Eye (tissue), 1 donor: ENCODE results near the gene ZFYVE19.

Experiments
- DNase-seq: peaks from one replicate; pipeline ENCODE4 v3.0.0-alpha.2; 2015

ZFYVE19 gene

GRCh38 chr15:40807028-40807887 lies at the start of gene ZFYVE19, which contains the start of gene DNAJC17:
TSS of gene ZFYVE19 (plus strand) at chr15:40807089. CDS start at chr15:40807590, 501 bp downstream.
TSS of gene DNAJC17 (minus strand) at chr15:40807473. CDS start at chr15:40807446, 27 bp downstream.
- DNase-seq: peak; percentile 99

DNA sequence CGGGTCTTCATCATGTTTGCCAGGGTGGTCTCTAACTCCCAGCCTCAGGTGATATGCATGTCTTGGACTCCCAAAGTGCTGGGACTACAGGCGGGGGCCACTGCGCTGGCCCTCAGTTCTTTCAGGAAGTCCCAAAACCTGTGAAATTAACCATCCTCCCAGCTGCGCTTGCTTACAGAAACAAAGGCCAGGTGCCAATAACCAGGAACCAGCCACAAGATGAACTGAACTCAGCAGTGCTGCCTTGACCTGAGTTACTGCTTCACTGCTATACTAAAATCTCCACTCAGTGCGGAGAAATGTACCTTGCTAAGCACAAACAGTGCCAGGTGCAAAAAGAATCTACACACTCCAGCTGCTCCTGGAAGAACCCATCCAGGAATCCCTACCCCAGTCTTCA lies 46.9 kb upstream of the ZFYVE19 start:
- DNase-seq: no peak

DNA sequence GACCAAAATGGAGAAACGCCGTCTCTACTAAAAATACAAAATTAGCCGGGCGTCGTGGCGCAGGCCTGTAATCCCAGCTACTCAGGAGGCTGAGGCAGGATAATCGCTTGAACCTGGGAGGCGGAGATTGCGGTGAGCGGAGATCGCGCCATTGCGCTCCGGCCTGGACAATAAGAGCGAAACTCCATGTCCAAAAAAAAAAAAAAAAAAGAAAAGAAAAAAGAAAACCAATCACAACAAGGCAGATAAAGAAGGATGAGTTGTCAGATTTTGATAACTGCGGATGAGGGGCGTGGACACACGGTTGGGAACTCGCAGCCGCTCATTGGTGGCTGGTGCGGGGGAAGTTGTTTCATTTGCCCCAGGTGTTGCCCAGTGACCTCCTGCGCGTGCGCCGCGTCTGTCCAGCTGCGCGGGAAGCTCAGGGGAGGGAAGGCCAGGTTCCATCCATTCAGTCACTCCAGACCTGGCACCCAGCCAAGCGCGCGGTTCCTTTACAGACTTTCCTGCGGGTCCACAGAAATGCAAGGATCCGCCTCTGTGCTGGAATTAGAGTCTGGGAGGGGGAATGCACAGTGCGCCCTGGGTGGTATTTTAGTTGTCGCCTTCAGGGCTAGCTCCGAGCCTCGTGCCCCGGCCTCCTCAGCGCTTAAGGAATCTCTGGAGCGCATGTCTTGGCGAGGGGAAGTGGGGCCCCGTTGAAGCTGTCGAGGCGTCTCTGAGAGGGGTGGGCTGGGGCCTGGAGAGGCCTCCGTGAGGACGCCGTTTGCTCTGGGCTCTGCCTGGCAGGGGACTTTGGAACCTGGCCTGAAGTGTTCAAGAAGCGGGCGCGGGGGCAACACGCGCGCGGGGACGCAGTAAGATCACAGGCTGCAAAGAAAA lies 43.7 kb upstream of the ZFYVE19 start:
- DNase-seq: peak; percentile 88

DNA sequence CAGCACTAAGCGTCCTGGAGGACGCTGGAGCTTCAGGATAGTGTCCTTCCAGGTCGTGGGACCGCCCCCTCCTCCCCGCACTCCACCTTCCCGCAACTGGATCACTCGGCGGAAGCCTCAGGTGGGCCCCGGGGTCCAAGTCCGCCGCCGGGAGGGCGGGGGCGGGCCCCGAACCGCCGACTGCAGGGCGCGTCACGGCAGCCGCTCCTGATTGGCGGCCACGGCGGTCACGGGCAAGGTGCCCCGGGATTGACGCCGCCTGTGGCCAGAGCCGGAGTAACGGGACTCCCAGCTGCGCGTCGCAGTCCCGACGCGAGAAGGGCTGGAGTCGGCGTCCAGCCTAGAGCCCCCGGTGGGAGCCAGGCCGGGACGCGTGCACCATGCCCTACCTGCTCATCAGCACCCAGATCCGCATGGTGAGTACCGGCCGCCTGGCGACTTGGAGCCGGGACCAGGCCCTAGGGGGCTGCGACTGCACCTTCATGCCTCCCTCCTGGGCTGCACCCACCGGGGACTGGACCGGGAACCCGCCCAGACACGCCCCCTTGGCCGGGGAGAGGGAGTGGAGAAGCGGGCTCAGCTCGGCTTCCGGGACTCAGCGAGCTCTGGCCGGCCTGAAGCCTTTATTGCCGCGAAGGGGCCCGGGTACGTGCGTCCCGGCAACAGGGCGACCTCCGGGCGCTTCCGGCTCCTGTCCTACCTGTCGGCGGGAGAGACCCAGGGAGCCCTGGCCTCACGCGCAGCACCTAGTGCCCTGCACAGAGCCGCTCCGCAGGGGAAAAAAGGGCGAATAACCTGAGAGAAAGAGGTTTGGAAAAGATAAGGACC lies 42.9 kb upstream of the ZFYVE19 start, which contains the start of gene GCHFR:
GCHFR (plus strand) TSS at position 268 of the 828 bp plus-strand sequence; CDS start at position 381, 113 bp downstream.
- DNase-seq: peak; percentile 85

GRCh38 chr15:40764629-40765103 lies 42.2 kb upstream of the ZFYVE19 start:
- DNase-seq: peak; percentile 63

- DNase-seq: peak; percentile 75
Observed at GRCh38 chr15:40766194-40766815, 40.6 kb upstream of the ZFYVE19 start.

- peak; percentile 36 for DNase-seq
Observed at GRCh38 chr15:40766906-40767837, 39.7 kb upstream of the ZFYVE19 start.

GRCh38 chr15:40767838-40768500 lies 38.9 kb upstream of the ZFYVE19 start:
- DNase-seq: no peak

DNA sequence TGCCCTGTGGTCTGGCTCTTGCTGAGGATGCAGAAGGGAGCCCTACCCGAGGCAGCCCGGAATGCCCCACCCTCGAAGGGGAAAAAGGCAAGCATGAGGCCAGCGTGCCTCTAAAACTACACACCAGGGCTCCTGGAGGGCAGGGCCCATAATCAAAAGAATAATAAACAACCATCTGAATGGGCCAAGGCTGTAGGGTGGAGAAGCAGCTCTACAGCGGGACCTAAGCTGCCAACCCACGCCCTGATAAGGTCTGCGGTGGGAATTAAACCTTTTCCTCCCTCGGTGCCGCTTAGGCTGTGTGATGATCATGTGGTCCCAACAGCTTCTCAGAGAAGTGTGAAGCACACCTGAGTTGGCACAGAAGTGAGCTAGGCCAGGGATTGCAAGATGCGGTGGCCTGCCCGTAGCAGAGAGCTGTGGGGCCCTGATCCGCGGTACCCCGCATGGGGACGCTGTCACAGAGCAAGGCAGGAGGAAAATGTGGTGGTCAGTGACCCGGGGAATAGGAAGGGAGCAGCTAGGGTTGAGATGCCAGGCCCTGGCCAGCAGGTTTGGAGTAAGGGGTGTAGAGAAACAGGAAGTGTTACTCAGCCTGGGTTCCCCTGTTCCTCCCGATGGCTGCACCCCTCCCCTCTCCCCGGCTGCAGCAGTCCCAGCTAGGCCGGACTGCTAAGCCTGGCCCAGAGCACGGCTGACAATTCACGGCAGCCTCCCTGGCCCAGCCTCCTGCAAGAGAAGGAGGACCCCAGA lies 38.2 kb upstream of the ZFYVE19 start:
- DNase-seq: no peak

GRCh38 chr15:40769274-40770146 lies 37.4 kb upstream of the ZFYVE19 start, which contains the start of gene C15orf62:
TSS of gene C15orf62 (plus strand) at chr15:40769980. CDS start at chr15:40770496, 516 bp downstream.
- peak; percentile 60 for DNase-seq

GRCh38 chr15:40770147-40770721 lies 36.7 kb upstream of the ZFYVE19 start:
- DNase-seq: peak; percentile 55

DNA sequence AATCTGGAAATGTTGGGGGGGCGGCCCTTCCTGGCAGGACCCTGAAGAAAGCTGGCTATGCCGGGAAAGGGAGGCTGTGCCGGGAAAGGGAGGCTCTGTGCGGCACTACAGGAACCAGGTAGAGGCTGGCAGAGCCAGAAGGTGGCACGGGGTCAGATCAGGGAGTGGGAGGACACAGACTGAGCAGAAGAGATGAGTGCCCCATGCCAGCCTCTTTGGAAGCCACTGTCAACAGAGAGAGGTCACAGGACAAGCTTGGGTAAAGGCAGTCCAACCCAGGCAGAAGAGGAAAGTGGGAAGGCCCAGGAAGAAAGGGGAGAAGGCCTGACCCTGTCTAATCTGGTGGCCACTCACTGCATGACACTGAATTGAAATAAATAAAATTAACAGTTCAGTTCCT lies 35.6 kb upstream of the ZFYVE19 start:
- DNase-seq: no peak

DNA sequence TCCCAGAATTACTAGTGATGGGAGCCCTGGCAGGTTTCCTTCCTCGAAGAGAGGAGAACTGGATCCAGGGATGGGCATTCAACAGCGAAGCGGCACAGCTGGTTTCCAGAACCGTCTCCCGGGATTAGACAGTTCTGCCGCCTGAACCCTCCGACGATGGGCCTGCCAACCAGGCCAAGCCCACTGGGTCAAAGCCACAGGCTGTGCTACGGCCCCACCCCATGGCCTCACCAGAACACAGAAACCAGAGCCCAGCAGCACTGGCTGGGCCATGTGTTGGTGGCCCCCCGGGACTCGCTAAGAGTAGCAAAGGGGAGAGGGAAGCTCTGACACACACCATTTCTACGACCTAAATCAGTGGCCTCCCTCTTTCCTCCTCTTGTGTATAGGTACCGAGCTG lies 34.9 kb upstream of the ZFYVE19 start:
- no peak for DNase-seq

GRCh38 chr15:40773496-40773895 lies 33.4 kb upstream of the ZFYVE19 start:
- no peak for DNase-seq

GRCh38 chr15:40773902-40774301 lies 33.0 kb upstream of the ZFYVE19 start:
- no peak for DNase-seq

GRCh38 chr15:40775007-40775406 lies 31.9 kb upstream of the ZFYVE19 start:
- no peak for DNase-seq

- no peak for DNase-seq
Observed at GRCh38 chr15:40775740-40776536, 31.0 kb upstream of the ZFYVE19 start.
